Muscle layer of colon (tissue), 2 donors: Measurements from ENCODE around the gene IRF9.

Experiments used
- H3K27ac ChIP-seq: one replicate; pipeline ENCODE4 v1.7.0; 2013; ENCODE audit warnings: low read depth, mild to moderate bottlenecking, low read length, moderate library complexity
- H3K27me3 ChIP-seq, 2 donors: one replicate each; pipeline ENCODE4 v1.7.0; 2013; ENCODE audit warnings: low read length in 2 of 2, mild to moderate bottlenecking in 2 of 2; ENCODE audit not compliant: insufficient read depth in 2 of 2, control insufficient read depth in 1 of 2
- H3K36me3 ChIP-seq: one replicate; pipeline ENCODE4 v1.7.0; 2013; ENCODE audit warnings: mild to moderate bottlenecking, low read length; ENCODE audit not compliant: insufficient read depth
- H3K4me1 ChIP-seq: one replicate; pipeline ENCODE4 v1.7.0; 2013; ENCODE audit warnings: mild to moderate bottlenecking, low read length; ENCODE audit not compliant: insufficient read depth
- H3K4me3 ChIP-seq, 2 donors: one replicate each; pipeline ENCODE4 v1.7.0; 2013; ENCODE audit warnings: low read length in 2 of 2, low read depth in 1 of 2, mild to moderate bottlenecking in 1 of 2, moderate library complexity in 1 of 2
- H3K9ac ChIP-seq: one replicate; pipeline ENCODE4 v1.7.0; 2013; ENCODE audit warnings: low read length
- H3K9me3 ChIP-seq: one replicate; pipeline ENCODE4 v1.7.0; 2013; ENCODE audit warnings: mild to moderate bottlenecking, low read length
- donor health status: abdominal sarcoma.
- donor health status: Adenocarcinoma of cecum.

IRF9 gene

GRCh38 chr14:24151404-24152080, 9.5 kb upstream of the IRF9 start:
- Histone ChIP-seq H3K27me3 (no peaks in the 10 kb centered on the region), H3K4me1 (peaks cover 20% of the 10 kb centered on the region), H3K9me3 (no peaks in the 10 kb centered on the region), H3K4me3 (no peak overlapping the region), H3K27ac (no peak overlapping the region), H3K9ac (no peak overlapping the region), H3K36me3 (peaks cover 51% of the 10 kb centered on the region)

GRCh38 chr14:24155100-24155499, 6.0 kb upstream of the IRF9 start:
- Histone ChIP-seq H3K9ac (no peak overlapping the region), H3K27ac (no peak overlapping the region), H3K36me3 (peaks cover 66% of the 10 kb centered on the region), H3K27me3 (no peaks in the 10 kb centered on the region), H3K9me3 (no peaks in the 10 kb centered on the region), H3K4me3 (no peak overlapping the region), H3K4me1 (no peaks in the 10 kb centered on the region)

GRCh38 chr14:24156840-24157239, 4.2 kb upstream of the IRF9 start:
- Histone ChIP-seq H3K9ac (no peak overlapping the region), H3K27me3 (no peaks in the 10 kb centered on the region), H3K9me3 (no peaks in the 10 kb centered on the region), H3K36me3 (peaks cover 57% of the 10 kb centered on the region), H3K4me3 (no peak overlapping the region), H3K27ac (no peak overlapping the region), H3K4me1 (peaks cover 9% of the 10 kb centered on the region)

GRCh38 chr14:24157331-24157730, 3.7 kb upstream of the IRF9 start:
- peaks cover 53% of the 10 kb centered on the region for H3K36me3 ChIP-seq
- no peak overlapping the region for H3K4me3 ChIP-seq
- no peaks in the 10 kb centered on the region for H3K27me3 ChIP-seq
- H3K27ac ChIP-seq = no peak overlapping the region
- H3K4me1 ChIP-seq = peaks cover 14% of the 10 kb centered on the region
- H3K9ac ChIP-seq = no peak overlapping the region
- H3K9me3 ChIP-seq = no peaks in the 10 kb centered on the region

- H3K9me3 ChIP-seq = no peaks in the 10 kb centered on the region
- no peak overlapping the region for H3K4me3 ChIP-seq
- H3K27ac ChIP-seq = peak overlapping the region; percentile 94
- H3K9ac ChIP-seq = no peak overlapping the region
- no peaks in the 10 kb centered on the region for H3K27me3 ChIP-seq
- peaks cover 26% of the 10 kb centered on the region for H3K4me1 ChIP-seq
- peaks cover 65% of the 10 kb centered on the region for H3K36me3 ChIP-seq
These were observed 1.1 kb upstream of the IRF9 start for GRCh38 chr14:24159777-24160498.

GRCh38 chr14:24160499-24160849, 591 bp upstream of the IRF9 start:
- H3K9me3 ChIP-seq = no peaks in the 10 kb centered on the region
- no peaks in the 10 kb centered on the region for H3K27me3 ChIP-seq
- H3K36me3 ChIP-seq = peaks cover 65% of the 10 kb centered on the region
- peak overlapping the region; percentile 94 for H3K27ac ChIP-seq
- H3K9ac ChIP-seq = peak overlapping the region; percentile 91
- no peak overlapping the region for H3K4me3 ChIP-seq
- peaks cover 26% of the 10 kb centered on the region for H3K4me1 ChIP-seq

GRCh38 chr14:24162093-24162492, 1.0 kb downstream of the IRF9 start:
- Histone ChIP-seq H3K36me3 (peaks cover 69% of the 10 kb centered on the region), H3K4me1 (peaks cover 26% of the 10 kb centered on the region), H3K27me3 (no peaks in the 10 kb centered on the region), H3K27ac (peak overlapping the region; percentile 94), H3K9ac (peak overlapping the region; percentile 91), H3K4me3 (peak overlapping the region; percentile 78 to 93), H3K9me3 (no peaks in the 10 kb centered on the region)

GRCh38 chr14:24164518-24164991, 3.5 kb downstream of the IRF9 start:
- H3K4me1 ChIP-seq = peaks cover 26% of the 10 kb centered on the region

GRCh38 chr14:24165785-24166184, 4.7 kb downstream of the IRF9 start:
- peaks cover 21% of the 10 kb centered on the region for H3K4me1 ChIP-seq
- H3K9ac ChIP-seq = no peak overlapping the region
- no peaks in the 10 kb centered on the region for H3K9me3 ChIP-seq
- no peaks in the 10 kb centered on the region for H3K27me3 ChIP-seq
- H3K4me3 ChIP-seq = no peak overlapping the region
- H3K36me3 ChIP-seq = peaks cover 42% of the 10 kb centered on the region
- H3K27ac ChIP-seq = no peak overlapping the region

More at GRCh38 chr14:24164518-24164991, 3.5 kb downstream of the IRF9 start:
- H3K36me3 ChIP-seq = peaks cover 54% of the 10 kb centered on the region
- no peaks in the 10 kb centered on the region for H3K9me3 ChIP-seq
- H3K4me3 ChIP-seq = no peak overlapping the region
- H3K27me3 ChIP-seq = no peaks in the 10 kb centered on the region
- H3K27ac ChIP-seq = no peak overlapping the region
- H3K9ac ChIP-seq = no peak overlapping the region

GRCh38 chr14:24167469-24168114, 6.5 kb downstream of the IRF9 start:
- no peak overlapping the region for H3K4me3 ChIP-seq
- no peak overlapping the region for H3K27ac ChIP-seq
- H3K27me3 ChIP-seq = no peaks in the 10 kb centered on the region
- no peaks in the 10 kb centered on the region for H3K9me3 ChIP-seq
- peaks cover 42% of the 10 kb centered on the region for H3K36me3 ChIP-seq
- H3K9ac ChIP-seq = no peak overlapping the region
- peaks cover 9% of the 10 kb centered on the region for H3K4me1 ChIP-seq

- H3K36me3 ChIP-seq = peaks cover 6% of the 10 kb centered on the region
- H3K27ac ChIP-seq = peak within 1 kb of the TSS; percentile 56
- no peaks in the 10 kb centered on the region for H3K27me3 ChIP-seq
- H3K9me3 ChIP-seq = no peaks in the 10 kb centered on the region
- H3K4me3 ChIP-seq = peak within 1 kb of the TSS; percentile 21 to 64
- no peaks in the 10 kb centered on the region for H3K4me1 ChIP-seq
- no peak within 1 kb of the TSS for H3K9ac ChIP-seq
These were observed 10.6 kb downstream of the IRF9 start, which contains the start of gene REC8 for GRCh38 chr14:24171422-24172260. Gene REC8, plus strand, starts transcription at chr14:24172080. Its CDS starts 473 bp downstream, at chr14:24172553.
